Hepatocyte (in vitro differentiated cells): ENCODE data around the gene PRDM16.

ENCODE experiments used
- EZH2 ChIP-seq: fragments of 200-600 bp; sonication (generic); IDR thresholded peaks from 2 replicates; pipeline ENCODE4 v1.6.1; 2016; ENCODE audit warnings: antibody characterized with exemption, mild to moderate bottlenecking, borderline replicate concordance
- TF ChIP-seq, protein P1 (sequence below): fragments of 200-600 bp; sonication (generic); IDR thresholded peaks from 2 replicates; pipeline ENCODE4 v1.5.1; 2016; ENCODE audit warnings: antibody characterized with exemption, mild to moderate bottlenecking; ENCODE audit not compliant: poor library complexity

DNA sequence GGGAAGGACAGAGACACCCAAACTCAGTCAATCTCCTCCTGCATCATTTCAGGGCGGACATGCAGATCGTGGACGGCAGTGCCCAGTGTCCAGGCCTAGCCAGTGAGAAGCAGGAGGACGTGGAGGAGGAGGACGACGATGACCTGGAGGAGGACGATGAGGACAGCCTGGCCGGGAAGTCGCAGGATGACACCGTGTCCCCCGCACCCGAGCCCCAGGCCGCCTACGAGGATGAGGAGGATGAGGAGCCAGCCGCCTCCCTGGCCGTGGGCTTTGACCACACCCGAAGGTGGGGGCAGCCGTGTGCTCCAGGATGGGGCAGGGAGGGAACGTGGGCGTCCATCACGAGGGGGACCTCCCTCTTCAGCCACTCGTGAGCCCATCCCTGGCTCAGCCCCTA, 361.8 kb downstream of the PRDM16 start:
- TF ChIP-seq, protein P1, sequence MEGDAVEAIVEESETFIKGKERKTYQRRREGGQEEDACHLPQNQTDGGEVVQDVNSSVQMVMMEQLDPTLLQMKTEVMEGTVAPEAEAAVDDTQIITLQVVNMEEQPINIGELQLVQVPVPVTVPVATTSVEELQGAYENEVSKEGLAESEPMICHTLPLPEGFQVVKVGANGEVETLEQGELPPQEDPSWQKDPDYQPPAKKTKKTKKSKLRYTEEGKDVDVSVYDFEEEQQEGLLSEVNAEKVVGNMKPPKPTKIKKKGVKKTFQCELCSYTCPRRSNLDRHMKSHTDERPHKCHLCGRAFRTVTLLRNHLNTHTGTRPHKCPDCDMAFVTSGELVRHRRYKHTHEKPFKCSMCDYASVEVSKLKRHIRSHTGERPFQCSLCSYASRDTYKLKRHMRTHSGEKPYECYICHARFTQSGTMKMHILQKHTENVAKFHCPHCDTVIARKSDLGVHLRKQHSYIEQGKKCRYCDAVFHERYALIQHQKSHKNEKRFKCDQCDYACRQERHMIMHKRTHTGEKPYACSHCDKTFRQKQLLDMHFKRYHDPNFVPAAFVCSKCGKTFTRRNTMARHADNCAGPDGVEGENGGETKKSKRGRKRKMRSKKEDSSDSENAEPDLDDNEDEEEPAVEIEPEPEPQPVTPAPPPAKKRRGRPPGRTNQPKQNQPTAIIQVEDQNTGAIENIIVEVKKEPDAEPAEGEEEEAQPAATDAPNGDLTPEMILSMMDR, result no peak
- no peak for TF ChIP-seq EZH2
